ENCODE data around the gene CD36.

DNA sequence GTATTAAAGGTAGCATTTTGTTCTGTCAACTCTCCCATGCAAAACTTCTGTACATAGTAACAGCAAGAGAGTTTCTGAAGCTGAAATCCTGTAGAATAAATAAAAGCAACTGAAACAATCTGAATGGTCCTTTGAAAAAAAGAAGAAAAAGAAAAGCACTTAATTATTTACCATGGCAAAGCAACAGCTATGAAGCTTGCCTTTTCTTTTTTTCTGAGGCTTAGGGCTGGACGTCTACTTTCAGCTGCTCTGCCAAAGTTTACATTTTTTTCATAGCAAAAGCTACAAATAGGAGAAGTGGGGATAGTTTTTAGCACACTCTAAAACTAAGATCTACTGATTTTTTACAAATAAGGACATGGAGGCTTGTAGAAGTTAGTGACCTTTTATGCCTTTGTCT, 31.3 kb upstream of the CD36 start:
- TF ChIP-seq CTCF (IDR thresholded peaks at IDR 0.05; ENCODE audit: poor library complexity, severe bottlenecking) (no peak), EZH2 (IDR thresholded peaks at IDR 0.05; ENCODE audit: borderline replicate concordance, insufficient read depth, low read length, poor library complexity, severe bottlenecking) (no peak)
